ENCODE results near the gene ORMDL2. TPM values are rescaled to one million over a fixed set of nuclear protein-coding genes. Genes with fewer than 3 reads are reported as not detected.
"Not testable (repeated sequence)": the region's sequence is repeated elsewhere in the genome, so short reads cannot be mapped to it uniquely, and the experiment has no call there.

The ORMDL2 gene
- total RNA-seq, 1 donor from 2014 or later, result 40.5 TPM

DNA sequence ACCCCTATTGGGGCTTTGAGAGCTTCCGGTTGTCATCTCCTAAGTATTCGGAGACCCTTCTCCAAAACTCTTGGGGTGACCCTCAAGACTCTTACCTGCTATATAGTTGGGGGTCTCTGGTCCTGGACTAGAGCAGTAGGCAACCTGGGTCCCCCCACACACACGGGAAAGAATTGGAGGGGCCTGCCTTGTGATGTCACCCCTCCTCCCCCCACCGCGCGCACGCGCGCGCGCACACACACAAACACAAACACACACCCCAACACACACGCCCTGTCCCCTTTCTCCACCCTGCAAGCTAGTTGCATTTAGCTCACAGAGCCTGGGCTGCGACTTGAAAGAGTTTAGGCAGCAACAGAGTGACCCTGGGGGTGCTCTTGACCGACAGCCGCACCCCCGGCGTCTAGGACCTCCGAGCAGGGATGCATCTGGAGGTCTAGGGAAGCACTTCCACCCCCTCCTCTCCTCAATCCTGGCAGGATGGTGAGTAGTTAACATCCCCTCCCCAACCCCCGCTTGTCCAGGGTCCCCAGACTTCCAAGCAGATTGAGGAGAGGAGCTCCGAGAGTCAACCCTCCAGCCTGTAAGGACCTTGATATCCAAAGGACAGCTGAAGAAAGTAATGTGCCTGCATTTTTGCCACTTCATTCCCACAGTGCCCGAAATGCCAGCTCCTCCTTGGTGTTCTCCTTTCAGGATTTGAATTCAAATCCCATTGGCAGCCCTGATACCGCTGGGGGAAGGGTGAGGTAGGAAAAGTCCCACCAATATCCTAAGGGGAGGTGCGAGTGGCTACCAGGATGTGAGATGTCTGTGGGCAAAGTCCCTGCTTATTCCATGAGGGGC, 13.0 kb downstream of the ORMDL2 start:
- peak; percentile 60 for DNase-seq (ENCODE audit: low spot score, unreplicated experiment)
- H3K4me1 Mint-ChIP-seq (ENCODE audit: low read depth), result peaks cover 29% of the 10 kb centered on the region
- H3K27ac Mint-ChIP-seq, result peak overlapping the region; percentile 99
- H3K27me3 Mint-ChIP-seq, result no peaks in the 10 kb centered on the region
- TF ChIP-seq, protein P1, sequence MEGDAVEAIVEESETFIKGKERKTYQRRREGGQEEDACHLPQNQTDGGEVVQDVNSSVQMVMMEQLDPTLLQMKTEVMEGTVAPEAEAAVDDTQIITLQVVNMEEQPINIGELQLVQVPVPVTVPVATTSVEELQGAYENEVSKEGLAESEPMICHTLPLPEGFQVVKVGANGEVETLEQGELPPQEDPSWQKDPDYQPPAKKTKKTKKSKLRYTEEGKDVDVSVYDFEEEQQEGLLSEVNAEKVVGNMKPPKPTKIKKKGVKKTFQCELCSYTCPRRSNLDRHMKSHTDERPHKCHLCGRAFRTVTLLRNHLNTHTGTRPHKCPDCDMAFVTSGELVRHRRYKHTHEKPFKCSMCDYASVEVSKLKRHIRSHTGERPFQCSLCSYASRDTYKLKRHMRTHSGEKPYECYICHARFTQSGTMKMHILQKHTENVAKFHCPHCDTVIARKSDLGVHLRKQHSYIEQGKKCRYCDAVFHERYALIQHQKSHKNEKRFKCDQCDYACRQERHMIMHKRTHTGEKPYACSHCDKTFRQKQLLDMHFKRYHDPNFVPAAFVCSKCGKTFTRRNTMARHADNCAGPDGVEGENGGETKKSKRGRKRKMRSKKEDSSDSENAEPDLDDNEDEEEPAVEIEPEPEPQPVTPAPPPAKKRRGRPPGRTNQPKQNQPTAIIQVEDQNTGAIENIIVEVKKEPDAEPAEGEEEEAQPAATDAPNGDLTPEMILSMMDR (IDR thresholded peaks at IDR 0.05; ENCODE audit: unreplicated experiment), result no peak
- peaks cover 6% of the 10 kb centered on the region for H3K36me3 Mint-ChIP-seq (ENCODE audit: insufficient read depth)
- peak overlapping the region; percentile 98 for H3K4me3 Mint-ChIP-seq (ENCODE audit: low read depth)
- no peaks in the 10 kb centered on the region for H3K9me3 Mint-ChIP-seq (ENCODE audit: low read depth)

DNA sequence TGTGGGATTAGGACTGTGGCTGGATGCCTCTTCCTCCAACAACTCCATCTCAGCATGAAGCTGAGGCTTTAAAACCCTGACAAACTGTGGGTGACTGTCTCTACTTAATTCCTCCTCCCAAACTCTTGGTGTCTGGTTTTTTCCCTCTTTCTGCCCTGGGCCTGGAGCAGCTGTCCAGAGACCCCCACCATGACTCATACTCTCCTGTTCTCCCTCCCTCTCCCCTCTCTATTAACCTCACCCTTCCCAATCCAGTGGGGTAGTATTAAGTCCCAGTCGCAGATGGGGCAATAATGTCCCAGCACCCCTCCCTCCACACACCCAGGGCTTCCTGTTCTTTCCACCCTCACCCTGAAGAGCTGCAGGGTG, 13.6 kb downstream of the ORMDL2 start:
- Mint-ChIP-seq H3K9me3 (ENCODE audit: low read depth) (no peaks in the 10 kb centered on the region), H3K4me3 (ENCODE audit: low read depth) (peak overlapping the region; percentile 98), H3K4me1 (ENCODE audit: low read depth) (peaks cover 25% of the 10 kb centered on the region), H3K27ac (peak overlapping the region; percentile 89), H3K27me3 (no peaks in the 10 kb centered on the region), H3K36me3 (ENCODE audit: insufficient read depth) (peaks cover 6% of the 10 kb centered on the region)
- TF ChIP-seq, protein P1 (IDR thresholded peaks at IDR 0.05; ENCODE audit: unreplicated experiment), result no peak
- DNase-seq (ENCODE audit: low spot score, unreplicated experiment), result no peak

DNA sequence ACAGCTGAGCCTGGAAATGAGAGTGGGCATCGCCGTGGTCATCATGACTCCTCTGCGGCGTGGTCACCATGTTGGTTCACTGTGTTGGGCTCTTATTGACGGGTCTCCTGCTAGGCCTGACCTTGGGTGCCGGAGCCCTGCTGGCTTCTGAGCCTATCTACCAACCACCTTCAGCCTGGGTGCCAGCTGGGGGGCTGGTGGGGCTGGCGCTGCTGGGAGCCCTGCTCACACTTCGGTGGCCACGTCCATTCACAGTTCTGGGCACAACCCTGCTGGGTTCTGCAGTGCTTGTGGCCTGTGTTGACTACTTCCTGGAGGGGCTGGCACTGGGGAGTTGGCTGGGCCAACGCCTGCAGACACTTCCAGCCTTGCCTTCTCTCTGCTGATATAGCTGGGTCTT, 15.2 kb downstream of the ORMDL2 start:
- TF ChIP-seq, protein P1 (IDR thresholded peaks at IDR 0.05; ENCODE audit: unreplicated experiment), result no peak
- Mint-ChIP-seq H3K27ac (no peak overlapping the region), H3K9me3 (ENCODE audit: low read depth) (no peaks in the 10 kb centered on the region), H3K4me3 (ENCODE audit: low read depth) (no peak overlapping the region), H3K36me3 (ENCODE audit: insufficient read depth) (no peaks in the 10 kb centered on the region), H3K27me3 (no peaks in the 10 kb centered on the region), H3K4me1 (ENCODE audit: low read depth) (peaks cover 15% of the 10 kb centered on the region)
- no peak for DNase-seq (ENCODE audit: low spot score, unreplicated experiment)

DNA sequence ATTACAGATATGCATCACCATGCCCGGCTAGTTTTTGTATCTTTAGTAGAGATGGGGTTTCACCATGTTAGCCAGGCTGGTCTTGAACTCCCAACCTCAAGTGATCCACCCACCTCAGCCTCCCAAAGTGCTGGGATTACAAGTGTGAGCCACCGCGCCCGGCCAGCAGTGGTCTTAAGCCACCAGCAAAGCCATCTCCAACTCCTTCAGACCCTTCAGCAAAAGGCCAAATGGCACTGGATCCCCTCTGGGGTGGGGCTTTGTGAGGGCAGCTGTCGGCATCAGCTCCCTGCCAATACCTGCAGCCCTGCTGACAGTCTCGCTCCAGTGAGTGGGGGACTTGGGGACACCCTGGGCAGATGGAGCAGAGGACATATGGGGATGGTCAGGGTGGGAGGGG, 16.6 kb downstream of the ORMDL2 start:
- not testable (repeated sequence) for H3K4me3 Mint-ChIP-seq (ENCODE audit: low read depth); H3K27me3 Mint-ChIP-seq; H3K27ac Mint-ChIP-seq; DNase-seq (ENCODE audit: low spot score, unreplicated experiment); H3K9me3 Mint-ChIP-seq (ENCODE audit: low read depth); H3K36me3 Mint-ChIP-seq (ENCODE audit: insufficient read depth)
- peaks cover 11% of the 10 kb centered on the region for H3K4me1 Mint-ChIP-seq (ENCODE audit: low read depth)

GRCh38 chr12:55838361-55838760, 20.5 kb downstream of the ORMDL2 start:
- DNase-seq (ENCODE audit: low spot score, unreplicated experiment), result no peak
- Mint-ChIP-seq H3K4me3 (ENCODE audit: low read depth) (no peak overlapping the region), H3K27me3 (peaks cover 4% of the 10 kb centered on the region), H3K36me3 (ENCODE audit: insufficient read depth) (no peaks in the 10 kb centered on the region), H3K9me3 (ENCODE audit: low read depth) (no peaks in the 10 kb centered on the region), H3K4me1 (ENCODE audit: low read depth) (no peaks in the 10 kb centered on the region), H3K27ac (no peak overlapping the region)
- TF ChIP-seq, protein P1 (IDR thresholded peaks at IDR 0.05; ENCODE audit: unreplicated experiment), result no peak

Measured in progenitor cell of endocrine pancreas (in vitro differentiated cells).